Nephron progenitor cell (in vitro differentiated cells): Measurements from ENCODE around the gene NINJ1.

Source experiments
- DNase-seq: peaks from one replicate; pipeline ENCODE4 v3.0.0; 2021
- H3K27ac Mint-ChIP-seq: 2 replicates; pipeline ENCODE4 v1.8.0; 2021; ENCODE audit warnings: mild to moderate bottlenecking, moderate library complexity, mixed read lengths
- H3K27me3 Mint-ChIP-seq: 2 replicates; pipeline ENCODE4 v1.8.0; 2021; ENCODE audit warnings: mild to moderate bottlenecking, low read depth, mixed read lengths; ENCODE audit not compliant: poor library complexity
- H3K36me3 Mint-ChIP-seq: 2 replicates; pipeline ENCODE4 v1.8.0; 2021; ENCODE audit warnings: low read depth, mixed read lengths
- H3K4me1 Mint-ChIP-seq: 2 replicates; pipeline ENCODE4 v1.8.0; 2021; ENCODE audit warnings: mixed read lengths
- H3K4me3 Mint-ChIP-seq: 2 replicates; pipeline ENCODE4 v1.8.0; 2021; ENCODE audit warnings: mild to moderate bottlenecking, moderate library complexity, mixed read lengths
- H3K9me3 Mint-ChIP-seq: 2 replicates; pipeline ENCODE4 v1.8.0; 2021; ENCODE audit warnings: mild to moderate bottlenecking, moderate library complexity, mixed read lengths
- CTCF ChIP-seq: fragments of 200-600 bp; sonication (generic); IDR thresholded peaks from 2 replicates; pipeline ENCODE4 v1.5.0; 2021; ENCODE audit warnings: antibody characterized with exemption

Gene NINJ1

GRCh38 chr9:93094658-93095204 is 39.3 kb downstream of the NINJ1 start:
- no peak for DNase-seq
- H3K36me3 Mint-ChIP-seq, result no peaks in the 10 kb centered on the region
- no peaks in the 10 kb centered on the region for H3K9me3 Mint-ChIP-seq
- peak overlapping the region; percentile 72 for H3K4me3 Mint-ChIP-seq
- peaks cover 62% of the 10 kb centered on the region for H3K4me1 Mint-ChIP-seq
- TF ChIP-seq CTCF, result no peak
- H3K27me3 Mint-ChIP-seq, result peaks cover 4% of the 10 kb centered on the region
- peak overlapping the region; percentile 90 for H3K27ac Mint-ChIP-seq

- Mint-ChIP-seq H3K36me3 (no peaks in the 10 kb centered on the region), H3K4me3 (peak overlapping the region; percentile 72), H3K27me3 (peaks cover 4% of the 10 kb centered on the region), H3K9me3 (no peaks in the 10 kb centered on the region), H3K27ac (peak overlapping the region; percentile 19), H3K4me1 (peaks cover 69% of the 10 kb centered on the region)
- DNase-seq, result no peak
- no peak for TF ChIP-seq CTCF
Measured at GRCh38 chr9:93093877-93094657, 40.0 kb downstream of the NINJ1 start.

- Mint-ChIP-seq H3K27me3 (peaks cover 4% of the 10 kb centered on the region), H3K4me3 (peak overlapping the region; percentile 53), H3K36me3 (no peaks in the 10 kb centered on the region), H3K9me3 (no peaks in the 10 kb centered on the region), H3K4me1 (peaks cover 69% of the 10 kb centered on the region), H3K27ac (peak overlapping the region; percentile 35)
- no peak for DNase-seq
- TF ChIP-seq CTCF, result no peak
Measured at GRCh38 chr9:93093127-93093876, 40.7 kb downstream of the NINJ1 start.

- Mint-ChIP-seq H3K36me3 (no peaks in the 10 kb centered on the region), H3K27me3 (peaks cover 4% of the 10 kb centered on the region), H3K27ac (peak overlapping the region; percentile 58), H3K4me1 (peaks cover 67% of the 10 kb centered on the region), H3K4me3 (peak overlapping the region; percentile 20), H3K9me3 (no peaks in the 10 kb centered on the region)
- no peak for TF ChIP-seq CTCF
- no peak for DNase-seq
Measured at GRCh38 chr9:93092251-93092991, 41.6 kb downstream of the NINJ1 start.

GRCh38 chr9:93091453-93092081 is 42.5 kb downstream of the NINJ1 start:
- Mint-ChIP-seq H3K4me1 (peaks cover 64% of the 10 kb centered on the region), H3K9me3 (peaks cover 3% of the 10 kb centered on the region), H3K27ac (peak overlapping the region; percentile 58), H3K27me3 (no peaks in the 10 kb centered on the region), H3K4me3 (peak overlapping the region; percentile 20), H3K36me3 (peaks cover 3% of the 10 kb centered on the region)
- no peak for TF ChIP-seq CTCF
- DNase-seq, result no peak
